A549 (cell line): Measurements from ENCODE around the gene NAPEPLD. TPM values are rescaled to one million over a fixed set of nuclear protein-coding genes. Genes with fewer than 3 reads are reported as not detected.

Experiments used
- ATAC-seq, 2 experiments: fragments of 200-7000 bp in 1 of 2; fragments of >200 bp in 1 of 2; cut with Nextera tagmentation in 1 of 2; cut with Tn5 transposase in 1 of 2; 3 replicates each; pipeline versions ENCODE4 v1.8.0 to v1.9.1; 2018 to 2020; ENCODE audit warnings: mild to moderate bottlenecking in 1 of 2, moderate library complexity in 1 of 2
- CTCF ChIA-PET: fragments of 300-600 bp; sonication (Branson Sonifier 250); formaldehyde crosslinking; extraction: SDS; loops from one replicate; lab custom pipeline; 2021; ENCODE audit warnings: antibody characterized with exemption, inconsistent platforms; lab: Yijun Ruan, JAX
- POLR2A ChIA-PET: fragments of 350-600 bp; formaldehyde crosslinking; extraction: SDS; loops from one replicate; lab custom pipeline; 2021; ENCODE audit warnings: antibody characterized with exemption, inconsistent platforms; lab: Yijun Ruan, JAX
- DNase-seq, 2 experiments: peaks; one replicate each; pipeline versions ENCODE4 v3.0.0 to v3.0.0-alpha.2; 2011 to 2016; ENCODE audit warnings: low read depth in 1 of 2, low spot score in 1 of 2
- FAIRE-seq: peaks from 2 replicates; lab custom pipeline; 2011; peaks lifted over from hg19 to GRCh38; lab: Jason Lieb, UNC
- H3K27ac ChIP-seq, 2 experiments: fragments of >200 bp; sonication (Bioruptor Twin); formaldehyde crosslinking; 3 replicates each; pipeline ENCODE4 v1.5.1; 2016 to 2017
- H3K4me1 ChIP-seq: fragments of >200 bp; sonication (Bioruptor Twin); formaldehyde crosslinking; 3 replicates; pipeline ENCODE4 v1.6.1; 2016
- H3K4me2 ChIP-seq: fragments of >200 bp; sonication (Bioruptor Twin); formaldehyde crosslinking; 3 replicates; pipeline ENCODE4 v1.6.1; 2016
- H3K4me3 ChIP-seq: fragments of >200 bp; sonication (Bioruptor Twin); formaldehyde crosslinking; 3 replicates; pipeline ENCODE4 v1.5.1; 2016
- H3K9me3 ChIP-seq: fragments of >200 bp; sonication (Bioruptor Twin); formaldehyde crosslinking; 3 replicates; pipeline ENCODE4 v1.6.1; 2016
- CHD4 ChIP-seq: fragments of 200-600 bp; sonication (generic); IDR thresholded peaks from 2 replicates; pipeline ENCODE4 v1.6.1; 2016; ENCODE audit warnings: antibody characterized with exemption, mild to moderate bottlenecking, borderline replicate concordance
- EHF ChIP-seq: fragments of 250-450 bp; sonication (Bioruptor Pico); IDR thresholded peaks from 2 replicates; pipeline ENCODE4 v1.5.0; 2020; ENCODE audit warnings: mild to moderate bottlenecking
- GATA3 ChIP-seq: IDR thresholded peaks from 2 replicates; pipeline ENCODE4 v1.6.1; 2012; ENCODE audit warnings: borderline replicate concordance
- HMGXB4 ChIP-seq: fragments of 250-450 bp; sonication (Bioruptor Pico); IDR thresholded peaks from 2 replicates; pipeline ENCODE4 v1.5.0; 2021; ENCODE audit warnings: mild to moderate bottlenecking, moderate library complexity, borderline replicate concordance
- MAZ ChIP-seq: fragments of 150-350 bp; IDR thresholded peaks from 2 replicates; pipeline ENCODE4 v1.6.1; 2014; ENCODE audit warnings: antibody characterized with exemption, low read depth, low read length, borderline replicate concordance
- RAD21 ChIP-seq, 2 experiments: fragments of >200 bp in 1 of 2; sonication (Bioruptor Twin) in 1 of 2; formaldehyde crosslinking in 1 of 2; IDR thresholded peaks in 1 of 2; conservative IDR thresholded peaks in 1 of 2; 2 replicates in 1 of 2; 3 replicates in 1 of 2; pipeline ENCODE4 v1.6.1; 2012 to 2018; ENCODE audit warnings: inconsistent platforms in 1 of 2
- SMC3 ChIP-seq: fragments of >200 bp; sonication (Bioruptor Twin); formaldehyde crosslinking; IDR thresholded peaks from 3 replicates; pipeline ENCODE4 v1.6.1; 2018; ENCODE audit warnings: inconsistent platforms
- SREBF2 ChIP-seq: fragments of 450-650 bp; IDR thresholded peaks from 2 replicates; pipeline ENCODE4 v1.6.1; 2014; ENCODE audit warnings: mild to moderate bottlenecking, moderate library complexity
- WGBS: methylation state at CpG from one replicate; pipeline ENCODE4 v1.1.6; 2017; ENCODE audit errors: missing lambda C conversion rate; 5-methylcytosine and 5-hydroxymethylcytosine counted together
- polyA plus RNA-seq, 4 experiments: library from polyadenylated mRNA; depleted of rRNA in 3 of 4; stranded (reverse); fragments of >200 nt; fragmentation: RNase III in 1 of 4; extraction: RNeasy Plus Mini Kit Qiagen cat#74134 plus additional on column Dnase treatment in 1 of 4; gene quantifications; 2 replicates in 3 of 4; 3 replicates in 1 of 4; pipeline ENCODE4 v1.2.3, GENCODE V29; 2011 to 2017

Gene NAPEPLD
- polyA plus RNA-seq, 2 of the 4 experiments (the other 2 are of a cell fraction) = 10.1 to 12.0 TPM

GRCh38 chr7:103051519-103051918 lies 97.4 kb downstream of the NAPEPLD start:
- POLR2A ChIA-PET = no interaction called here
- ATAC-seq = no peak
- Histone ChIP-seq H3K4me3 (no peak overlapping the region), H3K9me3 (peaks cover 25% of the 10 kb centered on the region), H3K4me2 (no peak overlapping the region), H3K27ac (no peak overlapping the region), H3K4me1 (no peaks in the 10 kb centered on the region)
- WGBS = 84% methylated on average over 6 of the region's 6 CpGs
- TF ChIP-seq CHD4 (no peak), GATA3 (no peak), EHF (no peak), SMC3 (no peak), MAZ (no peak), HMGXB4 (no peak), SREBF2 (no peak), RAD21 (conservative IDR thresholded peaks at IDR 0.05 in 1 of 2, IDR thresholded peaks at IDR 0.05 in 1 of 2) (peak in 1 of 2 experiments; percentile 25; a peak in 2 of 5 replicates)
- DNase-seq = no peak
- CTCF ChIA-PET = interaction anchor here (4.3 kb wide), 1 partner anchor 10 kb away, joined by 33 read pairs; no protein-coding TSS in a partner anchor
- FAIRE-seq = no peak

Other genes with a start within 250 kb of the NAPEPLD start
- 0.15 and 0.36 TPM in 2 replicates for gene LRRC17, start 236.1 kb downstream of the NAPEPLD start, polyA plus RNA-seq (2011; rRNA removed)
- gene LRRC17, start 236.1 kb downstream of the NAPEPLD start, polyA plus RNA-seq (2017; fragmentation: RNase III; extraction: RNeasy Plus Mini Kit Qiagen cat#74134 plus additional on column Dnase treatment) = 0.05 to 0.17 TPM in 2 of 3 replicates, not detected in the other
- gene FBXL13, start 74.3 kb downstream of the NAPEPLD start, polyA plus RNA-seq (2011; rRNA removed) = 0.70 and 0.78 TPM in 2 replicates
- gene FBXL13, start 74.3 kb downstream of the NAPEPLD start, polyA plus RNA-seq (2017; fragmentation: RNase III; extraction: RNeasy Plus Mini Kit Qiagen cat#74134 plus additional on column Dnase treatment) = 0.45 to 0.62 TPM (median 0.49 TPM) in 3 replicates
- gene ARMC10, start 74.0 kb downstream of the NAPEPLD start, polyA plus RNA-seq (2011; rRNA removed) = 61.9 and 63.2 TPM in 2 replicates
- gene ARMC10, start 74.0 kb downstream of the NAPEPLD start, polyA plus RNA-seq (2017; fragmentation: RNase III; extraction: RNeasy Plus Mini Kit Qiagen cat#74134 plus additional on column Dnase treatment) = 35.2 to 39.8 TPM (median 36.6 TPM) in 3 replicates
- 99.3 and 102 TPM in 2 replicates for gene PMPCB, start 148.3 kb upstream of the NAPEPLD start, polyA plus RNA-seq (2011; rRNA removed)
- gene PMPCB, start 148.3 kb upstream of the NAPEPLD start, polyA plus RNA-seq (2017; fragmentation: RNase III; extraction: RNeasy Plus Mini Kit Qiagen cat#74134 plus additional on column Dnase treatment) = 75.8 to 77.2 TPM (median 76.8 TPM) in 3 replicates
- 36.8 and 63.3 TPM in 2 replicates for gene DNAJC2, start 195.7 kb upstream of the NAPEPLD start, polyA plus RNA-seq (2011; rRNA removed)
- gene DNAJC2, start 195.7 kb upstream of the NAPEPLD start, polyA plus RNA-seq (2017; fragmentation: RNase III; extraction: RNeasy Plus Mini Kit Qiagen cat#74134 plus additional on column Dnase treatment) = 46.5 to 55.8 TPM (median 48.8 TPM) in 3 replicates
- gene PSMC2, start 198.5 kb upstream of the NAPEPLD start, polyA plus RNA-seq (2011; rRNA removed) = 211 and 287 TPM in 2 replicates
- 246 to 259 TPM (median 252 TPM) in 3 replicates for gene PSMC2, start 198.5 kb upstream of the NAPEPLD start, polyA plus RNA-seq (2017; fragmentation: RNase III; extraction: RNeasy Plus Mini Kit Qiagen cat#74134 plus additional on column Dnase treatment)